ENCODE measurements around the gene KRT72. TPM values are rescaled to one million over a fixed set of nuclear protein-coding genes. Genes with fewer than 3 reads are reported as not detected.

Gene KRT72
- total and polyA plus RNA-seq, 2 experiments from 2014 or later = not detected

DNA sequence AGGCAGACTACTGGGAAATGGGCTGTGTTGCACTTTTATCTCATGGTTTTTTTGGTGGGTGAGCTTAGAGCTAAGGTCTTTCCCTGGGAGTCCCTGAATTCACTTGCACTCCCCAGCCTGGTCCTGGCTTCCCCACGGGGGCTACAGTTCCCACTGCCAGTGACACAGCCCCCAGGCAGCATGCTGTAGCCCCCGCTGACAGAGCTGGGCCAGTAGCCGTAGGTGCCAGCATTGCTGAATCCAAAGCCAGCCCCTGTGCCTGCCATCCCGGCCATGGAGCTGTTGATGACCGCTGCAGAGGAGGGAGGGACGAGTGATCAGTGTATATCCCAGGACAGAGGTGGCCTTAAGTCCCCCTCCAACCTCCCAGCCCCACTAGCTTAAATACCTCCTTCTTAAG lies 6.9 kb upstream of the KRT72 start:
- Histone ChIP-seq H3K9me3 (ENCODE audit: low read depth) (no peaks in the 10 kb centered on the region), H2AFZ (no peak overlapping the region), H3K9me2 (replicated peaks; ENCODE audit: insufficient read depth) (no peaks in the 10 kb centered on the region), H3K4me2 (no peak overlapping the region), H4K20me1 (ENCODE audit: insufficient read depth, poor library complexity, severe bottlenecking) (no peaks in the 10 kb centered on the region), H3K27ac (no peak overlapping the region), H3K4me1 (ENCODE audit: insufficient read depth) (no peaks in the 10 kb centered on the region), H3K4me3 (no peak overlapping the region), H3K27me3 (peaks cover 38% of the 10 kb centered on the region), H3K36me3 (replicated peaks; ENCODE audit: insufficient read depth, low read depth) (no peaks in the 10 kb centered on the region), H3K79me2 (no peaks in the 10 kb centered on the region)
- TF ChIP-seq, protein P1, sequence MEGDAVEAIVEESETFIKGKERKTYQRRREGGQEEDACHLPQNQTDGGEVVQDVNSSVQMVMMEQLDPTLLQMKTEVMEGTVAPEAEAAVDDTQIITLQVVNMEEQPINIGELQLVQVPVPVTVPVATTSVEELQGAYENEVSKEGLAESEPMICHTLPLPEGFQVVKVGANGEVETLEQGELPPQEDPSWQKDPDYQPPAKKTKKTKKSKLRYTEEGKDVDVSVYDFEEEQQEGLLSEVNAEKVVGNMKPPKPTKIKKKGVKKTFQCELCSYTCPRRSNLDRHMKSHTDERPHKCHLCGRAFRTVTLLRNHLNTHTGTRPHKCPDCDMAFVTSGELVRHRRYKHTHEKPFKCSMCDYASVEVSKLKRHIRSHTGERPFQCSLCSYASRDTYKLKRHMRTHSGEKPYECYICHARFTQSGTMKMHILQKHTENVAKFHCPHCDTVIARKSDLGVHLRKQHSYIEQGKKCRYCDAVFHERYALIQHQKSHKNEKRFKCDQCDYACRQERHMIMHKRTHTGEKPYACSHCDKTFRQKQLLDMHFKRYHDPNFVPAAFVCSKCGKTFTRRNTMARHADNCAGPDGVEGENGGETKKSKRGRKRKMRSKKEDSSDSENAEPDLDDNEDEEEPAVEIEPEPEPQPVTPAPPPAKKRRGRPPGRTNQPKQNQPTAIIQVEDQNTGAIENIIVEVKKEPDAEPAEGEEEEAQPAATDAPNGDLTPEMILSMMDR (IDR thresholded peaks at IDR 0.05; ENCODE audit: poor library complexity) = no peak
- TF ChIP-seq EZH2 (IDR thresholded peaks at IDR 0.05; ENCODE audit: borderline replicate concordance) = no peak
- TF ChIP-seq EZH2phosphoT487 (IDR thresholded peaks at IDR 0.05; ENCODE audit: low read depth, severe bottlenecking, unreplicated experiment) = no peak
- WGBS (ENCODE audit: low lambda C conversion rate, missing lambda C conversion rate) = 85% methylated on average over 6 of the region's 6 CpGs
- no peak for DNase-seq (ENCODE audit: low spot score)

DNA sequence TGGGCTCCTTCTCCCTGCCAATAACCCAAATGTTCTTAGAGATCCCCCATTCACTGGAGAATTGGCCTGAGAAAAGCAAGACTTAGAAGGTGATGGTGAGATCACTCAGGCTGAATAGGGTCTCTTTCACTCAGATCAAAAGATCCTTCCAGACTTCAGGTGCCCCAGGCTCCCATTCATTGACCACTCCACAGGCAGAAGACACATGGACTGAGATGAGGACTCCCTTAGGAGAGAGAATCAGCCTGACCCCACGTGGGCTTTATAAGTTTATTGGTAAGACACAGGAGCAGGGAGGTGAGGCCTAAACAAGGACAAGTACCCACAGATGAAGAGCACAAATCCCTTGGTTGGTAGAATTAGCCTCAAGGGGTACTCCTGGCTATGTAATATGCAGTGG lies 6.1 kb upstream of the KRT72 start:
- Histone ChIP-seq H3K4me3 (no peak overlapping the region), H3K9me2 (replicated peaks; ENCODE audit: insufficient read depth) (no peaks in the 10 kb centered on the region), H3K4me2 (no peak overlapping the region), H3K27ac (no peak overlapping the region), H3K36me3 (replicated peaks; ENCODE audit: insufficient read depth, low read depth) (no peaks in the 10 kb centered on the region), H4K20me1 (ENCODE audit: insufficient read depth, poor library complexity, severe bottlenecking) (no peaks in the 10 kb centered on the region), H2AFZ (no peak overlapping the region), H3K9me3 (ENCODE audit: low read depth) (no peaks in the 10 kb centered on the region), H3K27me3 (peaks cover 38% of the 10 kb centered on the region), H3K79me2 (no peaks in the 10 kb centered on the region), H3K4me1 (ENCODE audit: insufficient read depth) (no peaks in the 10 kb centered on the region)
- no peak for DNase-seq (ENCODE audit: low spot score)
- 50% methylated on average over 1 of the region's 1 CpG for WGBS (ENCODE audit: low lambda C conversion rate, missing lambda C conversion rate)
- no peak for TF ChIP-seq EZH2phosphoT487 (IDR thresholded peaks at IDR 0.05; ENCODE audit: low read depth, severe bottlenecking, unreplicated experiment)
- TF ChIP-seq EZH2 (IDR thresholded peaks at IDR 0.05; ENCODE audit: borderline replicate concordance) = no peak
- TF ChIP-seq, protein P1 (IDR thresholded peaks at IDR 0.05; ENCODE audit: poor library complexity) = no peak

DNA sequence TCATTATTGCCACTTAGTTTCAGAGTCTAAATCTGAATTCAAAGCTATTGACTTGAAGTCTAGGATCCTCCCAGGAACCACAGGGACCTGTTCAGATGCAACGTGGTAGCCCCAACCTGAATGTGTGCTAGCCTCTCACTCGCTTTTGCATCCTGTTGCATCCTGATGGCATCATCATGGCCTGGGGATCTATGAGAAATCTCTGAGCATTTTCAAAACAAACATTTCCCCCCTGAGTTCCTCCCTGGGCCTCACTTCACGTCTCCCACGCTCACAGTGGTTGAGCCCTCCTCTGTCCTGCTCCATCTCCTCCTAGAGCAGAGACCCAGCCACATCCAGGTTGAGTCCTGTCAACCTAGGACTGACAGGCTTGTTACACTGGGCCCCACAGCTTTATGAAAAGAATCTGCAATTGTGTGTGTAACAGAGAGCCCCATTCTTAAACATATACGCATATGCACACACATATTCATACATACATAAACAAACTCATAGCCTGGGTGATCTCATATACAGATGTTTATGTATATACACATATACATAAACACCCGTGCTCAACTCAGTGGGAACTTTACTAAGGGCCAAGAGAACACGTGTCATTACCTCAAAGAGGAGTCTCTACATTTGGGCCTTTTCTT lies 5.4 kb upstream of the KRT72 start:
- Histone ChIP-seq H3K27me3 (peaks cover 41% of the 10 kb centered on the region), H3K27ac (no peak overlapping the region), H3K9me3 (ENCODE audit: low read depth) (no peaks in the 10 kb centered on the region), H3K4me2 (no peak overlapping the region), H2AFZ (no peak overlapping the region), H3K36me3 (replicated peaks; ENCODE audit: insufficient read depth, low read depth) (no peaks in the 10 kb centered on the region), H4K20me1 (ENCODE audit: insufficient read depth, poor library complexity, severe bottlenecking) (no peaks in the 10 kb centered on the region), H3K4me3 (no peak overlapping the region), H3K79me2 (no peaks in the 10 kb centered on the region), H3K9me2 (replicated peaks; ENCODE audit: insufficient read depth) (no peaks in the 10 kb centered on the region), H3K4me1 (ENCODE audit: insufficient read depth) (no peaks in the 10 kb centered on the region)
- no peak for DNase-seq (ENCODE audit: low spot score)
- 82% methylated on average over 7 of the region's 7 CpGs for WGBS (ENCODE audit: low lambda C conversion rate, missing lambda C conversion rate)
- TF ChIP-seq, protein P1 (IDR thresholded peaks at IDR 0.05; ENCODE audit: poor library complexity) = no peak
- TF ChIP-seq EZH2 (IDR thresholded peaks at IDR 0.05; ENCODE audit: borderline replicate concordance) (no peak), EZH2phosphoT487 (IDR thresholded peaks at IDR 0.05; ENCODE audit: low read depth, severe bottlenecking, unreplicated experiment) (no peak)

Data from hepatocyte (in vitro differentiated cells).